GM18502 (cell line): ENCODE results near the gene SLC17A5.
A peak's percentile ranks its signal among the peaks of the same experiment; 100 is the strongest.
"Not testable (repeated sequence)": the region's sequence is repeated elsewhere in the genome, so short reads cannot be mapped to it uniquely, and the experiment has no call there.

Source experiments
- ATAC-seq: cut with Tn5 transposase; IDR thresholded peaks from one replicate; pipeline ENCODE4 v1.9.1; 2021; ENCODE audit warnings: mild to moderate bottlenecking; ENCODE audit not compliant: unreplicated experiment, poor library complexity

The SLC17A5 gene

GRCh38 chr6:73623480-73623879, 30.3 kb downstream of the SLC17A5 start:
- not testable (repeated sequence) for ATAC-seq

- ATAC-seq, result not testable (repeated sequence)
Observed at GRCh38 chr6:73618082-73618481, 35.7 kb downstream of the SLC17A5 start.

- no peak for ATAC-seq
Observed at GRCh38 chr6:73614802-73615201, 39.0 kb downstream of the SLC17A5 start.

- ATAC-seq, result no peak
Observed at GRCh38 chr6:73613806-73614536, 39.8 kb downstream of the SLC17A5 start.

- ATAC-seq, result no peak
Observed at GRCh38 chr6:73612611-73613010, 41.2 kb downstream of the SLC17A5 start.

- ATAC-seq, result no peak
Observed at GRCh38 chr6:73610444-73611275, 43.1 kb downstream of the SLC17A5 start.

- no peak for ATAC-seq
Observed at GRCh38 chr6:73608761-73609160, 45.0 kb downstream of the SLC17A5 start.

GRCh38 chr6:73606428-73606827, 47.4 kb downstream of the SLC17A5 start:
- ATAC-seq, result no peak

- no peak for ATAC-seq
Observed at GRCh38 chr6:73604461-73604860, 49.3 kb downstream of the SLC17A5 start.

GRCh38 chr6:73604020-73604419, 49.8 kb downstream of the SLC17A5 start:
- ATAC-seq, result no peak

GRCh38 chr6:73586416-73586974, 67.3 kb downstream of the SLC17A5 start:
- peak; percentile 4 for ATAC-seq

- peak; percentile 84 for ATAC-seq
Observed at GRCh38 chr6:73585566-73586415, 68.0 kb downstream of the SLC17A5 start.

- ATAC-seq, result no peak
Observed at GRCh38 chr6:73581293-73581692, 72.5 kb downstream of the SLC17A5 start.

GRCh38 chr6:73580247-73581149, 73.3 kb downstream of the SLC17A5 start:
- peak; percentile 75 for ATAC-seq

- ATAC-seq, result peak; percentile 32
Observed at GRCh38 chr6:73579851-73580246, 73.9 kb downstream of the SLC17A5 start.

- ATAC-seq, result peak; percentile 10
Observed at GRCh38 chr6:73579389-73579788, 74.4 kb downstream of the SLC17A5 start.

- no peak for ATAC-seq
Observed at GRCh38 chr6:73577676-73578075, 76.1 kb downstream of the SLC17A5 start.

GRCh38 chr6:73572531-73572930, 81.3 kb downstream of the SLC17A5 start:
- not testable (repeated sequence) for ATAC-seq
